ENCODE data around the gene SEMA3F.

The SEMA3F gene

DNA sequence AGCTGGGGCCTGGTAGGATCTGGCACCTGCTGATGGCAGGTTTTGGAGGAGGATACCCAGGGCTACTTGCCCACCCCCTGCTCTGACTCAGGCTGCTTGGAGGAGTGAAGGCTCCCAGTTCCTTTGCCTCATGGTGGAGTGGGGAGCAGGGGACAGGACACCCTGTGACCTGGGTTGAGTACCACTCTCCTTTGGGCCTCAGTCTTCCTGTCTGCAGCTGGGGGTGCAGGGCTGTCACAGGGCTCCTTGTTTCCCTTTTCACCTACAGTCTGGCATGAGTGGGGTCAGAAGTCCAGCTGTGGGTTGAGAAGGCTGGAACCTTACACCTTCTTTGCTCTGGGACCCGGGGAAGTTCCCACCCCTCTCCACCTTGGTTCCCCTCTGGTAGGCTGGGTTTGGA is 14.7 kb downstream of the SEMA3F start:
- Histone ChIP-seq H3K4me3 (ENCODE audit: low read length) (no peak overlapping the region), H3K36me3 (ENCODE audit: control insufficient read depth, insufficient read depth, low read length) (no peaks in the 10 kb centered on the region), H3K27ac (ENCODE audit: low read depth, low read length) (no peak overlapping the region), H3K27me3 (ENCODE audit: control insufficient read depth, insufficient read depth, low read length) (no peaks in the 10 kb centered on the region), H3K9ac (ENCODE audit: low read length) (no peak overlapping the region), H3K4me1 (ENCODE audit: control insufficient read depth, insufficient read depth, low read length) (peaks cover 28% of the 10 kb centered on the region)

DNA sequence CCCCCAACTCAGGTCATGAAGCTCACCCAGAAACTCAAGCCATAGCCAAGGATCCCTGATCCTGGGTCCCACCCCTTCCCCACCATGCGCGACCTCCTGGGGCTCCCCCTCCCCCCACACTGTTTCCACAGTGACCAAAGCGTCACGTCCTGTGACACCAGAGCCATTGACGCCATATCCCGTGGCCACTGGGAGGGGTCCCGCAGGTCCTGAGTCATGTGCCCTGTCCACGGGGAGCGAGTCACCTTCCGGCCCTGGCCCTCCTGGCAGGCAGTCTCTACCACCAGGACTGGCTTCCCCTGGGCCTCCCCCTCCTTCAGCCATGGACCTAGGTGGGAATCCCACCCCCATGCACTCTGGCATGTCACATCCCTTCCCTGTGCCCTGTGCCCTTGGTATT is 15.6 kb downstream of the SEMA3F start:
- no peak overlapping the region for H3K4me3 ChIP-seq (ENCODE audit: low read length)
- peaks cover 19% of the 10 kb centered on the region for H3K4me1 ChIP-seq (ENCODE audit: control insufficient read depth, insufficient read depth, low read length)
- H3K9ac ChIP-seq (ENCODE audit: low read length), result no peak overlapping the region
- H3K27ac ChIP-seq (ENCODE audit: low read depth, low read length), result no peak overlapping the region
- H3K36me3 ChIP-seq (ENCODE audit: control insufficient read depth, insufficient read depth, low read length), result no peaks in the 10 kb centered on the region
- no peaks in the 10 kb centered on the region for H3K27me3 ChIP-seq (ENCODE audit: control insufficient read depth, insufficient read depth, low read length)

DNA sequence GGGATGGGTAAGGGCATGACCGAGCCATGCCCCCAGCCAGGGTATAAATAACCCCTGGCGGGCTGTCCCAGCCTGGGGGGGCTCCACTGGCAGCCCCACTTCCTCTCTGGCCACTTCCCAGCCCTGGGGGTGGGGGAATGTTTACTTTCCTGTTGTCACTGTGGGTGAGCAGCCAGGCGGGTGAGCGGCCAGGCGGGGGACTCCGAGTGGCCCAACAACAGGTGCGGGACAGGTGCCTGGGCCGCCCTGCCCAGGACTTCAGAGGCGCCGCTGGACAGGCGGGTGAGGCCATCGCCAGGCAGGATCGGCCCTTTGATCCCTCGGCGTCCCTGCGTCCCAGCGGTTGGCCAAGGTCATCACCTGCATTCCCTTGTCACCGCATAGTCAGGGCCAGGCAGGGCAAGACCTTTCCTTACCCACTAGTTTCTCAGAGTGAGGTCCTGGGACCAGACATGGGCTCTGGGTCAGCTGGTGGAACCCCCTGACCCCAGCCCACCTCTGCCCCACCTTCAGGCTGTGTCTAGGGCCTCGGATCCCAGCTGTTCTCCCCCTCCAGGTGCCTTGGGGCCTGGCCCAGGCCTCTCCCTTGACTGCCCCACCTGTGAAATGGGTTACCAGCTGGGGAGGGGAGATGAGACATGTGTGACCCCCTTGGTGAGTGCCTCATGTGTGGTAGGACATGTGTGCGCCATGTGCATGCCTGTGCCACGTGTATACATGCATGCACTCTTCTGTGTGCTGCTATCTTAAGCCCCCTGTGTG is 16.6 kb downstream of the SEMA3F start:
- Histone ChIP-seq H3K36me3 (ENCODE audit: control insufficient read depth, insufficient read depth, low read length) (no peaks in the 10 kb centered on the region), H3K4me3 (ENCODE audit: low read length) (no peak overlapping the region), H3K4me1 (ENCODE audit: control insufficient read depth, insufficient read depth, low read length) (peaks cover 9% of the 10 kb centered on the region), H3K27ac (ENCODE audit: low read depth, low read length) (no peak overlapping the region), H3K9ac (ENCODE audit: low read length) (no peak overlapping the region), H3K27me3 (ENCODE audit: control insufficient read depth, insufficient read depth, low read length) (no peaks in the 10 kb centered on the region)

DNA sequence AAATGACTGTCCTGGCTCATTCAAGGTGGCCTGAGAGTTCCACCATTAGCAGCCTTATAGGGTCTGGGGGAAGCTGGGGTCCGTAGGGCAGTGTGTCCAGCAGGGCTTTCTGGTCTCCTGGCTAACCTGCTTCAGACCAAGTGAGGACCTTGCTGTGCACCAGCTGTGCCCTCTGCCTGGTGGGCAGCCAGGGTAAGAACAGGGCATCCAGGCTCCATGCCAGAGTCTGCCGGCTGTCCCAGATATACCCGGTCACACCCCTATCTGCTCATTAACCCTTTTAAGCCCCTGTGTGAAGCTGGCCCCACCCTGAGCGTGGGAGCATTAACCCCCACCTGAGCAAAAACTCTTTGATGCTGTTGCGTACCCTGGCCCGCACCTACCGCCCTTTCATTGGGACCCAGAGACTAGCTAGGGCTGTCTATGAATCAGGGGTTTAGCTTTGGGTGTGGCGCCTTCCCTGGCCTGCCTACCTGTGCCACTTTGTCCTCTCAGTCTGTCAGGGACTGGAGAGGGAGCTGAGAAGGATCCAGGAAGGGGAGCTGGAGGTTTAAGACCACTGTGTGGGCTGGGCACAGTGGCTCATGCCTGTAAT is 17.6 kb downstream of the SEMA3F start:
- Histone ChIP-seq H3K27ac (ENCODE audit: low read depth, low read length) (no peak overlapping the region), H3K36me3 (ENCODE audit: control insufficient read depth, insufficient read depth, low read length) (no peaks in the 10 kb centered on the region), H3K27me3 (ENCODE audit: control insufficient read depth, insufficient read depth, low read length) (no peaks in the 10 kb centered on the region), H3K9ac (ENCODE audit: low read length) (no peak overlapping the region), H3K4me3 (ENCODE audit: low read length) (no peak overlapping the region), H3K4me1 (ENCODE audit: control insufficient read depth, insufficient read depth, low read length) (peaks cover 4% of the 10 kb centered on the region)

DNA sequence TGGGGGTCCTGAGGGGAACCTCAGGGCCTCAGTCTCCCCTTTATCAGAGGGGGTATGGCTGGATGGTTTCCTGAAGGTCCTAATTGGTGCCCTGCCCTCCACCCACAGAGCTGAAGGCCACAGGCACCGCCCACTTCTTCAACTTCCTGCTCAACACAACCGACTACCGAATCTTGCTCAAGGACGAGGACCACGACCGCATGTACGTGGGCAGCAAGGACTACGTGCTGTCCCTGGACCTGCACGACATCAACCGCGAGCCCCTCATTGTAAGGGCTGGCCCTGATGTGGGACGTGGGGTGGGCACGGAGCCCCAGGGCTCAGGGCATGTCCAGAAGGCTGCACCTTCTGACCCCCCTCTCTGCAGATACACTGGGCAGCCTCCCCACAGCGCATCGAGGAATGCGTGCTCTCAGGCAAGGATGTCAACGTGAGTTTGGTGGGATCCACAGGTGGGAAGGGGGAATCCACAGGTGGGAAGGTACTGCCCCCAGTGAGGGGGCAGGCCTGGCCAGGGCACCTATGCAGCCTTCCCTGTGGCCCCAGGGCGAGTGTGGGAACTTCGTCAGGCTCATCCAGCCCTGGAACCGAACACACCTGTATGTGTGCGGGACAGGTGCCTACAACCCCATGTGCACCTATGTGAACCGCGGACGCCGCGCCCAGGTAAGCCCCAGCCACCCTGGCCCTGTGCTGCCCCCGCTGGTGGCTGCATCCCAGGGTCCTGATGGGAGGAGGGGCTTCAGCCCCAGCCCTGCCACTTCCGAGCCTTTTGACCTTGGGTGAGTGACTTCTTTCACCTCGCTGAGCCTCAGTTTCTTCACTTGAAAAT is 18.8 kb downstream of the SEMA3F start:
- Histone ChIP-seq H3K27ac (ENCODE audit: low read depth, low read length) (no peak overlapping the region), H3K27me3 (ENCODE audit: control insufficient read depth, insufficient read depth, low read length) (no peaks in the 10 kb centered on the region), H3K4me1 (ENCODE audit: control insufficient read depth, insufficient read depth, low read length) (peaks cover under 1% of the 10 kb centered on the region), H3K9ac (ENCODE audit: low read length) (no peak overlapping the region), H3K36me3 (ENCODE audit: control insufficient read depth, insufficient read depth, low read length) (no peaks in the 10 kb centered on the region), H3K4me3 (ENCODE audit: low read length) (no peak overlapping the region)

DNA sequence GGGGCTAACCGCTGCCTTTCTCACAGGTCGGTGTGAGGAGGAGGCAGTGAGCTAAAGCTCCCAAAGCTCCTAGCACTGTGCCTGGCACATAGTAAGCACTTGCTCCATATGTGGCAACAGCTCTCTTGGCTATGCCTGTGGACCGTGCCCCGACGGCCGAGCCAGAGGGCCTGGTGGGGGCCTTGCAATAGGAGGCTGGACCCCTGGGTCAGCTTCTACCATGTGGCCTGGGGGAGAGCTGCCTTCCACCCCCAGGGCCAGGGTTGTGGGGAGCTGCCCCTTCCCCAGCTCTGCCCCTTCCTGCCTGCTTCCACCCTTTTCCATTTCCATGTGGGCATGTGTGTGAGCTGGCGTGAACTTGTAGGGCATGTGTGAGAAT is 19.4 kb downstream of the SEMA3F start:
- Histone ChIP-seq H3K27me3 (ENCODE audit: control insufficient read depth, insufficient read depth, low read length) (no peaks in the 10 kb centered on the region), H3K4me3 (ENCODE audit: low read length) (no peak overlapping the region), H3K9ac (ENCODE audit: low read length) (no peak overlapping the region), H3K36me3 (ENCODE audit: control insufficient read depth, insufficient read depth, low read length) (no peaks in the 10 kb centered on the region), H3K4me1 (ENCODE audit: control insufficient read depth, insufficient read depth, low read length) (no peaks in the 10 kb centered on the region), H3K27ac (ENCODE audit: low read depth, low read length) (no peak overlapping the region)

DNA sequence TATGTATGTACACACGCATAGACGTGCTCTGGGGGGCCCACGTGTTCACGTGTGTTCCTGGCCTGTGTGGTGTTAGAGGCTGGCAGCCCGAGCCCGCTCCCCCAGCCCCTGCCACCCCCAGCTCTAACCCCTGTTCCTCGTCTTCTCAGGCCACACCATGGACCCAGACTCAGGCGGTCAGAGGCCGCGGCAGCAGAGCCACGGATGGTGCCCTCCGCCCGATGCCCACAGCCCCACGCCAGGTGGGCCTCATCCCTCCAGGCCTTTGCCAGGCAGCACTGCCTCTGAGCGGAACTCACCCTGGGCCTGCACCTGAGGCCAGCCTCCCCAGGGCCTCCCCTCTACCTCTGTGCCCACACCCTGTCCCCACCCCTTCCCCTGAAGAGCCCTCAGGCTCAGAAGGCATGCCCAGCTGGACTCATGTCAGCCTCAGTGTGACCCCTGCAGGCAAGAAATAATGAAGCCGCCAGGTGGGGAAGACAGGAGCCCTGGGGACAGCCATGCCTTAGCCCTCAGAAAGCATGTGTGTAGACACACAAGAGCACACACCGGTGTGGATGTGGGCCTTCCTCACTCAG is 19.9 kb downstream of the SEMA3F start:
- no peak overlapping the region for H3K27ac ChIP-seq (ENCODE audit: low read depth, low read length)
- no peak overlapping the region for H3K4me3 ChIP-seq (ENCODE audit: low read length)
- H3K9ac ChIP-seq (ENCODE audit: low read length), result no peak overlapping the region
- H3K4me1 ChIP-seq (ENCODE audit: control insufficient read depth, insufficient read depth, low read length), result no peaks in the 10 kb centered on the region
- no peaks in the 10 kb centered on the region for H3K36me3 ChIP-seq (ENCODE audit: control insufficient read depth, insufficient read depth, low read length)
- no peaks in the 10 kb centered on the region for H3K27me3 ChIP-seq (ENCODE audit: control insufficient read depth, insufficient read depth, low read length)

DNA sequence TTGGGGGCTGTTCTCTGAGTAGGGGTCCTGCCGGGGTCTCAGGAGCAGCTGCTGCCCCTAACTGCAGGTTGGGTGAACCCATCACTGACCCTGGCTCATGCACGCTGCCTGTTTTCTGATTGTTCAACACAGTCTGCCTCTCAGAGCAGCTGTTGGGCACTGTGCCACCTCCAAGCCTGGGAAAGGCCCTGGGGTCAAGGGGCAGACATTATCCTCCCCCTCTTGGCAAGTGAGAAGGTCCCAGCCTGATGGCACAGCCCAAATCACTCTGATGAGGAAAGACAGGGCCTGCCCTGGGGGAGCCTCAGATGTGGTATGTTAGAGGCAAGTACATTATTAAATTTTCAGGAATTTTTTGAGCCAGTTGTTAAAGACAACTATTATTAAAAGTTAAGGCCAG is 22.2 kb downstream of the SEMA3F start:
- H3K27ac ChIP-seq (ENCODE audit: low read depth, low read length), result no peak overlapping the region
- H3K9ac ChIP-seq (ENCODE audit: low read length), result no peak overlapping the region
- H3K36me3 ChIP-seq (ENCODE audit: control insufficient read depth, insufficient read depth, low read length), result no peaks in the 10 kb centered on the region
- H3K27me3 ChIP-seq (ENCODE audit: control insufficient read depth, insufficient read depth, low read length), result no peaks in the 10 kb centered on the region
- no peaks in the 10 kb centered on the region for H3K4me1 ChIP-seq (ENCODE audit: control insufficient read depth, insufficient read depth, low read length)
- H3K4me3 ChIP-seq (ENCODE audit: low read length), result no peak overlapping the region

DNA sequence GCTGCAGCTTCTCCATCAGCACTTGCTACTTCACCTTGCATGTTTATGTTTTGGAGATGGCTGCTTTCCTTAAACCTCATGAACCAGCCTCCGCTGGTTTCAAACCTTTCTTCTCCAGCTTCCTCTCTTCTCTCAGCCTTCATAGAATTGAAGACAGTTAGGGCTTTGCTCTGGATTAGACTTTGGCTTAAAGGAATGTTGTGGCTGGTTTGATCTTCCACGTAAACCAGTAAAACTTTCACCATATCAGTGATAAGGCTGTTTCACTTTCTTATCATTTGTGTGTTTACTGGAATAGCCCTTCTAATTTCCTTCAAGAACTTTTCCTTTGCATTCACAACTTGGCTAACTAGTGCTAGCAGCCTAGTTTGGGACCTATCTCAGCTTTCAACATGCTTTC is 24.6 kb downstream of the SEMA3F start:
- no peaks in the 10 kb centered on the region for H3K27me3 ChIP-seq (ENCODE audit: control insufficient read depth, insufficient read depth, low read length)
- no peaks in the 10 kb centered on the region for H3K36me3 ChIP-seq (ENCODE audit: control insufficient read depth, insufficient read depth, low read length)
- no peak overlapping the region for H3K9ac ChIP-seq (ENCODE audit: low read length)
- H3K4me3 ChIP-seq (ENCODE audit: low read length), result no peak overlapping the region
- no peaks in the 10 kb centered on the region for H3K4me1 ChIP-seq (ENCODE audit: control insufficient read depth, insufficient read depth, low read length)
- no peak overlapping the region for H3K27ac ChIP-seq (ENCODE audit: low read depth, low read length)

DNA sequence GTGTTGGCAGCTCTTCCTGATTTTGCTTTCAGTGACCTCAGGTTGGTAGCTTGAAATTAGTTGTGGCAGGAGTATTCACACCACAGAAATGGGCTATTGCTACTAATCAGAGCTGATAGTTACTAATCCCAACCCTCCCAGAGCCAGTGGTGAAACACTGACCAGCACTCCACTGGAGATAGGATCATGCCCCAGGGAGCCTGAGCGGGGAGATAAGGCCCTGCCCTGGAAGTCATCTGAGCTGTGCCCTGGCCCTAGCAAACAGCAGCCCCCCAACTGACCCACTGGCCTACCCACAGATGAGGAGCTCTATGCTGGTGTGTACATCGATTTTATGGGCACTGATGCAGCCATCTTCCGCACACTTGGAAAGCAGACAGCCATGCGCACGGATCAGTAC is 26.9 kb downstream of the SEMA3F start:
- no peak overlapping the region for H3K27ac ChIP-seq (ENCODE audit: low read depth, low read length)
- H3K9ac ChIP-seq (ENCODE audit: low read length), result no peak overlapping the region
- no peaks in the 10 kb centered on the region for H3K4me1 ChIP-seq (ENCODE audit: control insufficient read depth, insufficient read depth, low read length)
- H3K36me3 ChIP-seq (ENCODE audit: control insufficient read depth, insufficient read depth, low read length), result no peaks in the 10 kb centered on the region
- no peak overlapping the region for H3K4me3 ChIP-seq (ENCODE audit: low read length)
- no peaks in the 10 kb centered on the region for H3K27me3 ChIP-seq (ENCODE audit: control insufficient read depth, insufficient read depth, low read length)

DNA sequence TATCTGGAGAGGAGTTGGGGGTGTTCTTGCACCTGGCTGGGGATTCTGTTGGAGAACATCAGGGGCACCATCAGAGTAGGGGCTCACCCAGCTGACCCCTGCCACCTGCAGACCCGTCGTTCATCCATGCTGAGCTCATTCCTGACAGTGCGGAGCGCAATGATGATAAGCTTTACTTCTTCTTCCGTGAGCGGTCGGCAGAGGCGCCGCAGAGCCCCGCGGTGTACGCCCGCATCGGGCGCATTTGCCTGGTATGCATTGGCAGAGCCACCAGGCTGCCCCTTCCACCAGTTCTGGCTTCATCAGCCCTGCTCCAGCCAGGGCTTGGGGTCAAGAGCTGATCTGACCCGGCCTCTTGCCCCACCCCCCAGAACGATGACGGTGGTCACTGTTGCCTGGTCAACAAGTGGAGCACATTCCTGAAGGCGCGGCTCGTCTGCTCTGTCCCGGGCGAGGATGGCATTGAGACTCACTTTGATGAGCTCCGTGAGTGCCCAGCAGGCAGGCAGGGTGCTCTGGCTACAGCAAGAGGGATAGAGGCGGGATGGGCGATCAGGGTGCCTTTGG is 27.5 kb downstream of the SEMA3F start:
- Histone ChIP-seq H3K4me3 (ENCODE audit: low read length) (no peak overlapping the region), H3K4me1 (ENCODE audit: control insufficient read depth, insufficient read depth, low read length) (no peaks in the 10 kb centered on the region), H3K27ac (ENCODE audit: low read depth, low read length) (no peak overlapping the region), H3K9ac (ENCODE audit: low read length) (no peak overlapping the region), H3K27me3 (ENCODE audit: control insufficient read depth, insufficient read depth, low read length) (no peaks in the 10 kb centered on the region), H3K36me3 (ENCODE audit: control insufficient read depth, insufficient read depth, low read length) (no peaks in the 10 kb centered on the region)

DNA sequence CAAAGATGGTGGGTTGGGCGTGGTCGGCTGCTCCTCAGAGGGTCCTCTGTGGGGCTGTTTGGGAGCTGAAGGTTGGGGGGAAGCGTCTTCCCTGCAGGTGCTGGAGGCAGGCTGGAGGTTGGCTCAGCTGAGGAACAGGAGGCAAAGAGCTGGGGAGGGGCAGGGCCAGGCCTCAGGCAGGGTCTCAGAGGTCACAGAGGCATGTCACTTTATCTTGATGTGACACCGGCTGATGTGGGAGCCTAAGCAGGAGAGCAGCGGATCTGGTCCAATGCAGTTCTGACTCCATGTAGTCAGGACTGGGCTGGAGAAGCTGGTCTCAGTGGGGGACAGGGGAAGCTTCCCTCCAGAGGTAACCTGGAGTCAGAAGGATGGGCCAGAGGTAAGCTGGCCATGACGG is 28.6 kb downstream of the SEMA3F start:
- Histone ChIP-seq H3K4me1 (ENCODE audit: control insufficient read depth, insufficient read depth, low read length) (no peaks in the 10 kb centered on the region), H3K27ac (ENCODE audit: low read depth, low read length) (no peak overlapping the region), H3K9ac (ENCODE audit: low read length) (no peak overlapping the region)

More for the DNA sequence above, 28.6 kb downstream of the SEMA3F start:
- Histone ChIP-seq H3K4me3 (ENCODE audit: low read length) (no peak overlapping the region), H3K27me3 (ENCODE audit: control insufficient read depth, insufficient read depth, low read length) (no peaks in the 10 kb centered on the region), H3K36me3 (ENCODE audit: control insufficient read depth, insufficient read depth, low read length) (no peaks in the 10 kb centered on the region)

Data from rectal smooth muscle tissue (tissue), 1 donor.